K562 (cell line): ENCODE measurements around the gene BBS1. TPM values are rescaled to one million over a fixed set of nuclear protein-coding genes. Genes with fewer than 3 reads are reported as not detected.

Experiments used
- ATF4 ChIP-seq: fragments of 450-650 bp; formaldehyde crosslinking; IDR thresholded peaks from 2 replicates; pipeline ENCODE4 v1.4.0; 2022; ENCODE audit warnings: mild to moderate bottlenecking, moderate library complexity
- DMBX1 ChIP-seq: fragments of 250-450 bp; sonication (Bioruptor Pico); IDR thresholded peaks from 2 replicates; pipeline ENCODE4 v1.8.0; 2022; ENCODE audit warnings: inconsistent platforms, mild to moderate bottlenecking, moderate library complexity, borderline replicate concordance
- E2F8 ChIP-seq: fragments of 450-650 bp; IDR thresholded peaks from 2 replicates; pipeline ENCODE4 v1.7.1; 2018; ENCODE audit warnings: mild to moderate bottlenecking, low read depth; ENCODE audit not compliant: partially characterized antibody
- ESRRA ChIP-seq: fragments of 450-650 bp; IDR thresholded peaks from 2 replicates; pipeline ENCODE4 v1.6.1; 2014; ENCODE audit warnings: low read depth, mild to moderate bottlenecking, moderate library complexity, borderline replicate concordance
- MEF2A ChIP-seq: IDR thresholded peaks from 2 replicates; pipeline ENCODE4 v1.6.1; 2011; ENCODE audit warnings: low read depth, mild to moderate bottlenecking, low read length, moderate library complexity; ENCODE audit not compliant: control insufficient read depth
- NCOA1 ChIP-seq: fragments of 450-650 bp; IDR thresholded peaks from 2 replicates; pipeline ENCODE4 v1.6.1; 2016; ENCODE audit warnings: low read depth
- NFIC ChIP-seq: fragments of 450-650 bp; IDR thresholded peaks from 2 replicates; pipeline ENCODE4 v1.6.1; 2017; ENCODE audit warnings: mild to moderate bottlenecking, inconsistent platforms
- POLR2A ChIP-seq: fragments of 450-650 bp; conservative IDR thresholded peaks from 2 replicates; pipeline ENCODE4 v1.6.1; 2016
- POU5F1 ChIP-seq: fragments of 150-350 bp; IDR thresholded peaks from 2 replicates; pipeline ENCODE4 v1.6.1; 2014; ENCODE audit warnings: borderline replicate concordance, low read length, low read depth, mild to moderate bottlenecking; ENCODE audit not compliant: partially characterized antibody
- RHOXF2B ChIP-seq: fragments of 250-450 bp; sonication (Bioruptor Pico); conservative IDR thresholded peaks from 2 replicates; pipeline ENCODE4 v1.5.1; 2021
- SMAD3 ChIP-seq: fragments of 450-650 bp; formaldehyde crosslinking; conservative IDR thresholded peaks from 2 replicates; pipeline ENCODE4 v1.4.0; 2020; ENCODE audit warnings: mild to moderate bottlenecking
- SMAD4 ChIP-seq: fragments of 250-450 bp; sonication (Bioruptor Pico); conservative IDR thresholded peaks from 2 replicates; pipeline ENCODE4 v1.8.0; 2021; ENCODE audit warnings: inconsistent platforms, mild to moderate bottlenecking, moderate library complexity
- TBL1XR1 ChIP-seq, 2 experiments: IDR thresholded peaks; 2 replicates each; pipeline ENCODE4 v1.6.1; 2012; ENCODE audit warnings: improper control_type of control experiment in 2 of 2, low read length in 2 of 2, mild to moderate bottlenecking in 1 of 2
- TRIM25 ChIP-seq: fragments of 450-650 bp; IDR thresholded peaks from 2 replicates; pipeline ENCODE4 v1.7.0; 2016; ENCODE audit warnings: borderline replicate concordance
- XRCC4 ChIP-seq: IDR thresholded peaks from one replicate; pipeline ENCODE4 v1.6.1; 2011; ENCODE audit not compliant: insufficient read depth, insufficient read length; ENCODE audit errors: extremely low read depth
- ZFP91 ChIP-seq: sonication (generic); formaldehyde crosslinking; IDR thresholded peaks from 2 replicates; pipeline ENCODE4 v1.8.0; 2022; ENCODE audit warnings: mild to moderate bottlenecking, missing genetic modification reagents
- ZKSCAN8 ChIP-seq: fragments of 200-800 bp; sonication (Bioruptor generic); IDR thresholded peaks from 2 replicates; pipeline ENCODE4 v1.6.1; 2016; ENCODE audit warnings: missing genetic modification characterization, missing compliant biosample characterization
- ZNF124 ChIP-seq: sonication (generic); formaldehyde crosslinking; IDR thresholded peaks from 2 replicates; pipeline ENCODE4 v1.8.1; 2022; ENCODE audit warnings: missing genetic modification reagents
- ZNF311 ChIP-seq: fragments of 250-450 bp; sonication (Bioruptor Pico); IDR thresholded peaks from 2 replicates; pipeline ENCODE4 v1.4.0; 2020; ENCODE audit warnings: mild to moderate bottlenecking, moderate library complexity
- ZNF586 ChIP-seq: fragments of 450-650 bp; formaldehyde crosslinking; conservative IDR thresholded peaks from 2 replicates; pipeline ENCODE4 v1.4.0; 2020; ENCODE audit warnings: mild to moderate bottlenecking, moderate library complexity
- ZZZ3 ChIP-seq: fragments of 450-650 bp; IDR thresholded peaks from 2 replicates; pipeline ENCODE4 v1.6.1; 2016; ENCODE audit warnings: antibody characterized with exemption, mild to moderate bottlenecking, moderate library complexity
- polyA plus RNA-seq, 8 experiments: library from polyadenylated mRNA; depleted of rRNA in 4 of 8; stranded (reverse) in 5 of 8; unstranded in 3 of 8; fragments of >200 nt; fragmentation: Nextera tagmentation in 2 of 8; fragmentation: Illumina TruSeq in 1 of 8; extraction: Ambion mirVana in 2 of 8; extraction: Trizol in 1 of 8; gene quantifications; 2 replicates each; pipeline versions ENCODE4 v1.2.1 to v1.2.3, GENCODE V29; 2011 to 2014; ENCODE audit warnings: inconsistent platforms in 1 of 8, missing spikeins in 1 of 8
- total RNA-seq, 7 experiments: library from RNA; depleted of rRNA in 6 of 7; stranded (reverse); fragments of >200 nt in 6 of 7; fragmentation: Illumina TruSeq in 2 of 7; extraction: Trizol in 2 of 7; gene quantifications; 2 replicates each; pipeline versions ENCODE4 v1.2.1 to v1.2.3, GENCODE V29; 2011 to 2021; ENCODE audit warnings: low replicate concordance in 1 of 7

The BBS1 gene
- total and polyA plus RNA-seq, 9 of the 15 experiments (the other 6 are each of a cell fraction or from before 2014, with no cell fraction given) = 9.0 to 19.8 (median 12.1) TPM

- TF ChIP-seq ESRRA (peak; percentile 94), NCOA1 (peak; percentile 50; the same call in 1 of the 2 replicates), TRIM25 (no peak), E2F8 (peak; percentile 95), ZKSCAN8 (CRISPR knock-in tag) (no peak), RHOXF2B (no peak), SMAD4 (CRISPR knock-in tag) (0 out of 2 replicates have a peak, but pooled peaks have one; percentile 33), ATF4 (CRISPR knock-in tag) (no peak), ZNF586 (CRISPR knock-in tag) (no peak), NFIC (peak; percentile 89), SMAD3 (CRISPR knock-in tag) (0 out of 2 replicates have a peak, but pooled peaks have one; percentile 19), ZNF124 (CRISPR knock-in tag) (no peak), POU5F1 (no peak), XRCC4 (no peak), TBL1XR1 (IDR thresholded peaks at IDR 0.05; ENCODE audit: low read length in 2 of 2) (no peak), ZNF311 (CRISPR knock-in tag) (no peak), MEF2A (no peak), DMBX1 (CRISPR knock-in tag) (no peak), ZFP91 (CRISPR knock-in tag) (no peak), ZZZ3 (peak; percentile 78), POLR2A (peak; percentile 94)
These were observed 30.1 kb upstream of the BBS1 start, which contains the start of gene DPP3 (continued) for GRCh38 chr11:66480117-66480938.
